Transverse colon (tissue), 4 donors: Measurements from ENCODE around the gene INSYN2B.

Source experiments
- POLR2A ChIP-seq: fragments of 450-650 bp; IDR thresholded peaks from one replicate; pipeline ENCODE4 v1.6.1; 2016; ENCODE audit warnings: antibody characterized with exemption, mild to moderate bottlenecking, moderate library complexity
- POLR2AphosphoS5 ChIP-seq, 3 donors: sonication (generic); formaldehyde crosslinking; IDR thresholded peaks; one replicate each; pipeline ENCODE4 v1.6.1; 2016; ENCODE audit warnings: antibody characterized with exemption in 3 of 3
- TF ChIP-seq, protein P1 (sequence below), 5 experiments: fragments of 200-600 bp in 3 of 5; fragments of 450-650 bp in 2 of 5; sonication (generic) in 3 of 5; IDR thresholded peaks; 1 replicate in 2 of 5; 2 replicates in 3 of 5; pipeline ENCODE4 v1.5.1; 2016 to 2017; ENCODE audit warnings: antibody characterized with exemption in 5 of 5, inconsistent platforms in 3 of 5, mild to moderate bottlenecking in 2 of 5, moderate library complexity in 1 of 5

DNA sequence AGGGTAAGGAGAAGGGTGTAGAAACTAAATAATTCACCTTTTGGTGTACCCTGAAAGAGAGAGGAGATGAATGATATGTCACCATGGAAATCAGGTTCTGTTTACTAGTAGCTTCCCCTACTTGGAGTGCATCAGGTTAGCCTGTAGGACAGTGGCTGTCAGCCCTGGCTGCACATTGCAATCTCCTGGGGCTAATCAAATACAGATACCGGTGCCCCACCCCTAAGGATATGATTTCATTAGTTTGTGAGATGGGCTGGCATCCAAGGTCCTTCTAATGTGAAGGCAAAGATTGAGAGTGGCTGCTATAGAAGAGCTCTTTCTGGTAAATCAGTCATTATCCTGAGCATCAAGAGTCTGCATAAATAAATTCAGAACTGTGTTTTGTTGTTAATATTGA is 47.2 kb downstream of the INSYN2B start:
- TF ChIP-seq, protein P1, sequence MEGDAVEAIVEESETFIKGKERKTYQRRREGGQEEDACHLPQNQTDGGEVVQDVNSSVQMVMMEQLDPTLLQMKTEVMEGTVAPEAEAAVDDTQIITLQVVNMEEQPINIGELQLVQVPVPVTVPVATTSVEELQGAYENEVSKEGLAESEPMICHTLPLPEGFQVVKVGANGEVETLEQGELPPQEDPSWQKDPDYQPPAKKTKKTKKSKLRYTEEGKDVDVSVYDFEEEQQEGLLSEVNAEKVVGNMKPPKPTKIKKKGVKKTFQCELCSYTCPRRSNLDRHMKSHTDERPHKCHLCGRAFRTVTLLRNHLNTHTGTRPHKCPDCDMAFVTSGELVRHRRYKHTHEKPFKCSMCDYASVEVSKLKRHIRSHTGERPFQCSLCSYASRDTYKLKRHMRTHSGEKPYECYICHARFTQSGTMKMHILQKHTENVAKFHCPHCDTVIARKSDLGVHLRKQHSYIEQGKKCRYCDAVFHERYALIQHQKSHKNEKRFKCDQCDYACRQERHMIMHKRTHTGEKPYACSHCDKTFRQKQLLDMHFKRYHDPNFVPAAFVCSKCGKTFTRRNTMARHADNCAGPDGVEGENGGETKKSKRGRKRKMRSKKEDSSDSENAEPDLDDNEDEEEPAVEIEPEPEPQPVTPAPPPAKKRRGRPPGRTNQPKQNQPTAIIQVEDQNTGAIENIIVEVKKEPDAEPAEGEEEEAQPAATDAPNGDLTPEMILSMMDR (IDR thresholded peaks at IDR 0.05): no peak
- TF ChIP-seq POLR2AphosphoS5 (IDR thresholded peaks at IDR 0.05): no peak
- no peak for TF ChIP-seq POLR2A
